GM21737 (cell line): Measurements from ENCODE around the gene HOXA13.

Experiments used
- ATAC-seq: cut with Tn5 transposase; IDR thresholded peaks from one replicate; pipeline ENCODE4 v1.9.1; 2021; ENCODE audit warnings: mild to moderate bottlenecking, moderate library complexity; ENCODE audit not compliant: unreplicated experiment

HOXA13 gene

GRCh38 chr7:27182861-27183681 is 16.8 kb downstream of the HOXA13 start:
- no peak for ATAC-seq

GRCh38 chr7:27182285-27182841 is 17.5 kb downstream of the HOXA13 start:
- ATAC-seq: no peak

- ATAC-seq: no peak
Measured at GRCh38 chr7:27181795-27182275, 18.1 kb downstream of the HOXA13 start.

- ATAC-seq: no peak
Measured at GRCh38 chr7:27180431-27181420, 19.2 kb downstream of the HOXA13 start.

- ATAC-seq: no peak
Measured at GRCh38 chr7:27179503-27180430, 20.1 kb downstream of the HOXA13 start.

GRCh38 chr7:27179030-27179429 is 20.9 kb downstream of the HOXA13 start:
- no peak for ATAC-seq

GRCh38 chr7:27178366-27178765 is 21.5 kb downstream of the HOXA13 start:
- no peak for ATAC-seq

- ATAC-seq: no peak
Measured at GRCh38 chr7:27177795-27178320, 22.0 kb downstream of the HOXA13 start.

GRCh38 chr7:27176962-27177794 is 22.7 kb downstream of the HOXA13 start:
- no peak for ATAC-seq

- ATAC-seq: no peak
Measured at GRCh38 chr7:27176524-27176845, 23.4 kb downstream of the HOXA13 start.

- ATAC-seq: no peak
Measured at GRCh38 chr7:27175626-27176523, 24.0 kb downstream of the HOXA13 start.

GRCh38 chr7:27174874-27175625 is 24.8 kb downstream of the HOXA13 start:
- no peak for ATAC-seq

GRCh38 chr7:27173956-27174873 is 25.7 kb downstream of the HOXA13 start, which contains the start of gene HOXA10:
Gene HOXA10, minus strand, starts transcription at chr7:27174320. Its CDS starts 14 bp downstream, at chr7:27174306.
- ATAC-seq: no peak

GRCh38 chr7:27173511-27173955 is 26.4 kb downstream of the HOXA13 start:
- no peak for ATAC-seq

- no peak for ATAC-seq
Measured at GRCh38 chr7:27172823-27173510, 26.9 kb downstream of the HOXA13 start.
